A549 (cell line): ENCODE measurements around the gene IGSF9.

ENCODE experiments used
- CBX8 ChIP-seq: fragments of 200-600 bp; sonication (generic); IDR thresholded peaks from 2 replicates; pipeline ENCODE4 v1.6.1; 2016
- CHD2 ChIP-seq: fragments of 150-350 bp; IDR thresholded peaks from 2 replicates; pipeline ENCODE4 v1.6.1; 2014; ENCODE audit warnings: low read length; ENCODE audit not compliant: partially characterized antibody
- CTCF ChIP-seq: fragments of >200 bp; sonication (Bioruptor Twin); formaldehyde crosslinking; IDR thresholded peaks from 3 replicates; pipeline ENCODE4 v1.5.1; 2016
- E2F6 ChIP-seq: IDR thresholded peaks from 2 replicates; pipeline ENCODE4 v1.6.1; 2012; ENCODE audit warnings: low read depth, borderline replicate concordance
- JUN ChIP-seq, 2 experiments: fragments of >200 bp; sonication (Bioruptor Twin); formaldehyde crosslinking; IDR thresholded peaks; 2 replicates in 1 of 2; 3 replicates in 1 of 2; pipeline ENCODE4 v1.6.1; 2016 to 2017
- PBX3 ChIP-seq: IDR thresholded peaks from 2 replicates; pipeline ENCODE4 v1.6.1; 2012
- POLR2A ChIP-seq: IDR thresholded peaks from 2 replicates; pipeline ENCODE4 v1.6.1; 2012; ENCODE audit warnings: mild to moderate bottlenecking, low read length
- POLR2AphosphoS2 ChIP-seq: conservative IDR thresholded peaks from 2 replicates; pipeline ENCODE4 v1.6.1; 2012; ENCODE audit warnings: low read length, improper control_type of control experiment, inconsistent platforms
- USF2 ChIP-seq: fragments of 450-650 bp; IDR thresholded peaks from 2 replicates; pipeline ENCODE4 v1.6.1; 2014; ENCODE audit warnings: antibody characterized with exemption

- TF ChIP-seq CTCF (no peak), PBX3 (no peak), E2F6 (no peak), POLR2A (no peak), CBX8 (no peak), CHD2 (no peak), USF2 (peak; percentile 40; the same call in 1 of the 2 replicates), JUN (IDR thresholded peaks at IDR 0.05) (no peak), POLR2AphosphoS2 (no peak)
Measured at GRCh38 chr1:159925719-159926078, 19.7 kb downstream of the IGSF9 start.
